ENCODE measurements around the gene NR4A2.

DNA sequence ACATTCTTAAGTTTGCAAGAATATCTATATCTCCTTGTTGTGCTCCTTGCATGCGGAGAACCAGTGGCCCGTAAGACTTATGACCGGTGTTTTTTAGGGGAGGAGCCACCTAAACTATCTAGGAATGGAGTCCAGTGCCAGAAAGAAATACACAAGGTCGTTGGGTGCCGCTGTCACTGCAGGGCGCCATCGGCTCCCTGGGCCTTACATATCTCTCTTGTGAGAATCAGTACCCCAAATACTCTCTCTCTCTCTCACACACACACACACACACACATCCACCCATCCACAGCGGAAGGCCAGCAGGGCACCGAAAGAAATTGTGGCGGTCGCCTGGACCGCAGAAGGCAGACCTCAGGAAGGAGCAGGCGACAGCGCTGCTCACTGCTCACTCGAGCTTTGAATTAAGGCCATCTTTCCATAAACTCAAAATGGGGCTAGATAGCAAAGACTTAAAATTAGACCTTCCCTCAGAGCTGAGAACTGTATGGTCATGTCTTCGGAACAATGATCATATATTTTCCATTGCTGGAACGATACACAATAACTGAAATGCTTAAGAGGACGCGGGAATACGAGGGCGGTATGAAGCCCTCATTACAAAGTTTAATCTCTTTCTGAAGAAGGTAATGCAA is 10.4 kb downstream of the NR4A2 start:
- peak; percentile 14 for TF ChIP-seq POLR2A (IDR thresholded peaks at IDR 0.05; ENCODE audit: low read length)
- TF ChIP-seq GATA1 (IDR thresholded peaks at IDR 0.05; ENCODE audit: low read depth, low read length) = no peak

Measured in erythroblast (primary cell).